HG03571 (cell line): Measurements from ENCODE around the gene METTL13.

Source experiments
- ATAC-seq: cut with Tn5 transposase; IDR thresholded peaks from one replicate; pipeline ENCODE4 v1.9.1; 2021; ENCODE audit not compliant: unreplicated experiment

METTL13 gene

GRCh38 chr1:171845998-171846397 lies 64.5 kb downstream of the METTL13 start:
- no peak for ATAC-seq
